NCI-H2029 treated with DMSO at 0.1 percent for 48 hours (cell line): ENCODE measurements around the gene DHPS.

Experiments used
- DNase-seq: peaks from one replicate; lab custom pipeline; 2025; lab: John Stamatoyannopoulos, UW

Gene DHPS

DNA sequence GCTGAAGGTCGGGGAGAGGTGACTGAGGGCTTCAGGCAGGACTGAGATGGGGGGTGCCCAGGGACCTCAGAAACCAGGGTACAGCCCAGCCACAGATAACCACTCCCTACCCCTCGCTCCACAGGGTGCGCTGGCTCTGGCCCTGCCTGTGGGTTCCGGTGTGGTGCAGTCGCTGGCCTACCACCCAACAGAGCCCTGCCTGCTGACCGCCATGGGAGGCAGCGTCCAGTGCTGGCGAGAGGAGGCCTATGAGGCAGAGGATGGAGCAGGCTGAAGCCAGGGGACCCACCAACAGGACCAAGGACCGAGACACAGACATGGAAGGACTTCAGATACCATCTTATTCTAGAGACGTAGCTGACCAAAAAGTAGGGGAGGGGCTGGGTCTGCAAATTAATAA, 6.3 kb downstream of the DHPS start:
- no peak for DNase-seq

DNA sequence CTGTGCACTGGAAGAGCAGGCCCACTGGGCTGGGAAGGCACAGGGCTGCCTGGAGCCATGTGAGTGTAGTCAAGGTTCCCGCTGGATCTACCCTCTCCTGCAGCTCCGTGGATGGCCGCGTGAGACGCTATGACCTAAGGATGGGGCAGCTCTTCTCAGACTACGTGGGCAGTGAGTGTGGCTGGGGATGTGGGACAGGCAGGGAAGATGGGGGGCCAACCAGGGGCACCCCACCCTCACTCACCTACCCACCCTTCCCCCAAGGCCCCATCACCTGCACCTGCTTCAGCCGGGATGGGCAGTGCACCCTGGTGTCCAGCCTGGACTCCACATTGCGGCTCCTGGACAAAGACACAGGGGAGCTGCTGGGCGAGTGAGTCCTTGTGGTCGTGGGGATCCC, 8.9 kb downstream of the DHPS start:
- no peak for DNase-seq

DNA sequence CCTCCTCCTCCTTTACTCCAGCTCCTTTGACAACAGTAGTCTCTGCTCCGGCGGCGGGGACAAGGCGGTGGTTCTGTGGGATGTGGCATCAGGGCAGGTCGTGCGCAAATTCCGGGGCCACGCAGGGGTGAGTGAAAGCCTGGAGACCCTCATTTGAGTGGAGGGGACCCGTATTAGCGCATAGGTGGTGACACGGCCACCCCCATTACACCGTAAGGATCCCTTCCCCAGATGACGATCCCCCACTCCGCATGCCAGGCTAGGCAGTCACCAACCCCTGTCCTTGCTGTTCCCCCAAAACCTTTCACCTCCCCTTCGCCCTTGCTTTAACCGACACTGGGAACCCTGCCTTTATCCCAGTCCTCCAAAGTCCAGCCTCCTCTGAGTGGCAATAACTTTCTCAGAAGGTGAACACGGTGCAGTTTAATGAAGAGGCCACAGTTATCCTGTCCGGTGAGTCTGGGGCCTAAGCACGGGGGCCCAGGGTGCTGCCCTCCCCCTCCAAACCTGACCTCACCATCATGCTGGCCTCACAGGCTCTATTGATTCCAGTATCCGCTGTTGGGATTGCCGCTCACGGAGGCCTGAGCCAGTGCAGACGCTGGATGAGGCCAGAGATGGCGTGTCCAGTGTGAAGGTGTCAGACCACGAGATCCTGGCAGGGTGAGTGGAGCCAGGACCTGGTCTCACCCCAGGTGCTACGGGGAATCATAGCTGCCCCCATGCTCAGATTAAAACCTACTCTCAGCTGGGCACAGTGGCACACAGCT, 11.3 kb downstream of the DHPS start:
- no peak for DNase-seq

DNA sequence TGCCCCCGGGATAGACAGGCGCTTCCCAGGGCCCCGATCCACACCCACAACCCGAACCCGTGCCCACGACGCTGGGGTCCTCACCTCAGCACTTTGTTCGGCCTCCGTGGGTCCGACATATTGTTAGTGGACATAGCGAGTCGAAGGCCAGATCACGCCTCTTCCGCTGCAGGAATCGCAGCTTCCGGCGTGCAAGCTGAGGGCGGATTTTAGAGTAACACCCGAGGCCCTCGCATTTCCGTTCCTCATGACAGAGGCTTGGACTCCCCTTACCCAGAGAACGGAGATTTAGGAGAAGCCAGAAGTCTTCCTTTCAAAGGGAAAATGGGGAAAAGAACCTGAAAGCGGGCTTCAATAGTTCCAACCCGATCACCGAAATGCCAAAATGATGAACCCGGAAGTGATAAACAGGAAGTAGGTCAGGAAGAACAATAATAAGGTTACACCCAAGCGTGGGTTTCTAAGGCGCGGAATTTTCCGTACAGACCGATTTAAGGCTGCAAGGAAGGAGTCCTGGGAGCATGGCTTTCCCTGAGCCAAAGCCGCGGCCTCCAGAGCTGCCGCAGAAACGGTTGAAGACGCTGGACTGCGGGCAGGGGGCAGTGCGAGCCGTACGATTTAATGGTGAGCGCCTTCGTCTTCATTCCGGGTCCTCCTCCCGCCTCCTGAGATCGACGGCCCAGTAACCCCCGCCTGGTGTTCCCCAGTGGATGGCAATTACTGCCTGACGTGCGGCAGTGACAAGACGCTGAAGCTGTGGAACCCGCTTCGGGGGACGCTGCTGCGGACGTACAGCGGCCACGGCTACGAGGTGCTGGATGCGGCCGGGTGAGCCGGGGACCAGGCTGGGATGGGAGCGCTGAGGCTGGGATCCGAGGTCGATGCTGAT, 12.2 kb downstream of the DHPS start:
- DNase-seq = peak; percentile 82

DNA sequence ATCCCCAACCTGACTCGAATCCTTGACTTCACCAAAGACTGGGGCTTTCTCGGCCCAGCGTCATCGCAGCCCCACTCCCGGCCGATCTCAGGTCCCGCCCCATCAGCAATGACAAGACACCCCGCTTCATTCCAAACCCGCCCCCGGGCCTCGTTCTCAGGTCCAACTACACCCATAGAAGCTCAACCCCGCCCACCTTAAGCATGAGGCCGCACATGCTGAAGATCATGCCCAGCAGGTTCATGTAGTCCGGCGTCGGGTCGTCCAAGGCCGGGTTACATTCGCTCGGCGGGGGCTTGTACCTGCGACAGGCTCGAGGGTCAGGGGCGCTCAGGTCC, 12.8 kb downstream of the DHPS start:
- no peak for DNase-seq

DNA sequence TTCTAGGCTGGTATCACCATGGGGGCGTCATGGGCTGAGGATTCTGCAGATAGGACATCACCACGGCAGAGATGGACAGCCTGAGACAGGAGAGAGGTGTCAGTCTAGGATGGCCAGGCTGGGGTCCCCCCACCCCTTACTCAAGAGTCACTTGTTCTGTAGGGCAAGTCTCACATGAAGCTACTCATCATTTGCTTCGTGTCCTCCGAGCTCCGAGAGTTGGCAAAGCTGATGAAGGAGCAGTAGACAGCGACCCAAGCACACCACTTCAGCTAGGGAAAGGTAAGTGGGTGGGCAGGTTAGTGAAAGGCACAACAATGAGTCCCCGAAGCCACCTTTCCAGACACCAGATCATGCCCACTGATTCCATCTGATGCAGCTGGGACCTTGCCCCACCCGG, 13.3 kb downstream of the DHPS start:
- DNase-seq = no peak

DNA sequence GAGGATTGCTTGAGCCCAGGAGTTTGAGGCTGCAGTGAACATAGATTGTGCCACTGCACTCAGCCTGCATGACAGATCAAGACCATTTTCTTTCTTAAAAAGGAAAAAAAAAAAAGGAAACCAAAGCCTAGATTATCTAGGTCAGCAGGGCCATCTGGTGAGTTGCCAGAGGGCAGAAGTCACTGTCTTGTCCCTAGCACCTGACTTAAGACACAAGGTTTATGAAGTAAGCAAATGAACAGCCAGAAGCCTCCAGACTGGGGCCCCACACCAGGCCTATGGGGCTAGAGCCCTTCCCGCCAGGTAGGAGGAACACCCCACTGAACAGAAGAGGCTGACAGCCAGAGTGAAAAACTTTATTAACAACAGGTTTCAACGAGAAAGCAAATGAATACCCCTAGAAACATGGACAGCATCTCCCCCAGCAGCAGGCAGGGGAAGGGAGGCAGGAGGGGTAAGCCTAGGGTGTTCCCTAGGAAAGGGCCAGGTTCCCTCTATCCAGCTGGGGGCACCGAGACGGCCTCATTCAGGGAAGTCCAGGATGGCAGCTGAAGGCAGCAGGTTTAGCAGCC, 13.9 kb downstream of the DHPS start:
- DNase-seq = no peak

DNA sequence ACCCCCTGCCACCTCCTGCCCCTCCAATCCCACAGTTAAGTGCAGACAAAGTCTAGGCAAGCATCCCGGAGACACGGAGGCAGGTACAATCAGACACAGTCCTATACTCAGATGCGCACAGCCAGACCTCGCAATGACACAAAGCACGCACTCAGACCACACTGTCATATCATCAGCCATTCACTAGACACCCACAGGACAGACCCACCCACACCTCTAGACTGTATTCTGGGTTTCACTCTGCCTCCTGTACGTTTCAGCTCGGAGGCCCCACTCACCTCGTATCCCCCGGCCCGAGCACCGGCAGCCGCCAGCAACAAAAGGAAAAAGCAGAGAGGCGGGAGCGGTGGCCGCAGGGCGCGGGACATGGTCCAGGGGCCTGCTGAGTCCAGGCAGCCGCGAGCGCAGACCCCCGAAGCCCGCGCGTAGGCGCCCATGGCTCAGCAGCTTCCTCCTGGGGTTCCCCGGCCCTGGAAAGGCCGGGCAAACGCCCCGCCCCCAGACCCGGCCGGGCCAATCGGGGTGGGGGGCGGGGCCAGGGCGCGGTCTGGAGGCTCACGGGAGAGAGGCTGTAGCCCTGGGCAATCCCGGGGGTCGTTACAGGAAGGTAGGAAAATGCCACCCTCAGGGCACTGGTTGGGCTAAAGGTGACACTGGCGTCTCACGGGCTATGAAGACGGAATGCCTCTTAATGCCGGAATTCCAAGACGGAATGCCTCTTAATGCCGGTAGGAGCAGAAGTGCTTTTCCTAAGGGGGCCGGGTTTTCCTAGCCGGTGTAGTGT, 15.2 kb downstream of the DHPS start, which contains the start of the genes MAN2B1 and WDR83:
TSS of gene MAN2B1 (minus strand) at position 478 of the 784 bp plus-strand sequence. CDS start at position 437, 41 bp downstream.
TSS of gene WDR83 (plus strand) at position 543 of the 784 bp plus-strand sequence. CDS start 2,984 bp downstream, outside the sequence.
- peak; percentile 19 for DNase-seq

DNA sequence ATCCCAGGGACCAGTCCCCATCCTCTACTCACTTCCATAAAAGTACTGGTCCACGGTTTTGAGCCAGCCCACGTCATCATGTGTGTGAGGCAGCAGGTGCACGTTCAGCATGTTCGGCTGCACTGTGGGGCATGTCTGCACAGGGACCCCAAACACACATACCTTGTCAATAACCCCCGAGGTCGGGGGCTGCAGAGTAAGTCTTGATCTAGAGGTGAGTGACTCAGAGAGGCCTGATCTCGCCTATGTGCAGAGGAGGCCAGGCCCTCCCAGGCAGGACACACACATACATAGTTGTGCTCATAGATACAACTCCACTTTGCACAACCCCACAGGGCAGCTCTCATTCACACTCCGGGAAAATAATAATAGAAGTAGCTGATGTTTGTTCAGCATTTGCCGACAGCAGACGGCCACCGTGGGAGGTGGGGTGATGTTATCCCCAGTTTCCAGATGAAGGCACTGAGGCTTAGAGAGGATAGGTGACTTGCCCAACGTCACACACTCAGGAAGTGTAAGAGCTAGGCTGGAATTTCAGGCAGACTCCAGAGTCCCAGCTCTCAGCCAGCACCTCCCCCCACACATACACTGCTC, 15.9 kb downstream of the DHPS start:
- DNase-seq = no peak

DNA sequence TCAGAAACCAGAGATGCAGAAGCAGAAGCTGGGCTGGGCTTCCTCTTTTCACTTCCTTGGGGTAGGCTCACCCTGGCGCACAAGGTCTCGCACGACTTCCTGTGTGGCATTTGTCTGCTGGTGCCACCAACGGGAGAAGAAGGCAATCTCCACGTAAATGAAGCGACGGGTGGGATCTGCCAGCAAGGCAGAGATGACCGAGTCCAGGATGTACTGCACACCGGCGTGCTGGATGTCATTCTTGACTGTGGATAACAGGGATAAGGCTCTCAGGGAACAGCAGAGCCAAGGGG, 16.5 kb downstream of the DHPS start:
- DNase-seq = no peak

DNA sequence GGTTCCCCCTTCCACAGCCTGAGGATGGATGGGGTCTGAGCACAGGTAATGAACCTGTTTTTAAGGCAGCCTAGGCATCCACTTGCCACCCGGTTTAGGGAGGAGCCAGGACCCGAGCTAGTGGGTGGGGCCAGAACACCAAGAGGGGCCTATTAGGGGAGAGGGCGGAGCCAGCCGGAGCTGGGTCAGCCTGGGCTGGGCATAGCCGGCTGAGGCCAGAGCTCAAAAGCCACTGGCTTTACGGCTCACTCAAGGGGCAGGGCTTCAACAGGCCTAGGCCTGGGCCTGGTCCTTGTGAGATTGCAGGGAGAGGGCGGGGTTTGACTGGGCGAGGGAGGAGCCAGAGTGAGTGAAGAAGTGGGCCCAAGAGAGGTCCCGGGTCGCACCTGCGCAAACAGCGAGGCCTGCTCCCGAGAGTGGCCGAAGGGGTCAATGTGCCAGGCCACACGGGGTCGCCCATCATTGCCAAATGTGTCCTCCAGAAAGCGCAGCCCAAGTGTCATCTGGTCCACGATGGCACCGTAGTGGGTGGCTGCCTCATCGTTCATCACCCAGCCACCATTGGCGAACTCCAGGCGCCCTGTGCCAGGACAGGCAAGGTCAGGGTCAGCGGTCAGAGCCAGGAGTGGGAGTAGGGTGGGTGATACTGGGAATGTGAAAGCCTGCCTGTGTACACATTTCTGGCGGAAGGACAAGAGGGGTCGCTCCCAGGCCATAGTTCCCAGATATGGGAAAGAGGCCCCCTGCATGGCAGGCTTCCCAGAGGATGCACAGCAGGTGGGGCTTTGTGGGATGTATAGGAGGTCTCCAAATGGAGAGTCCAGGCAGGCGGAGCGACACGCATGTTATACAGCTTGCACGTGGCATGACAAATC, 17.0 kb downstream of the DHPS start:
- DNase-seq = no peak

DNA sequence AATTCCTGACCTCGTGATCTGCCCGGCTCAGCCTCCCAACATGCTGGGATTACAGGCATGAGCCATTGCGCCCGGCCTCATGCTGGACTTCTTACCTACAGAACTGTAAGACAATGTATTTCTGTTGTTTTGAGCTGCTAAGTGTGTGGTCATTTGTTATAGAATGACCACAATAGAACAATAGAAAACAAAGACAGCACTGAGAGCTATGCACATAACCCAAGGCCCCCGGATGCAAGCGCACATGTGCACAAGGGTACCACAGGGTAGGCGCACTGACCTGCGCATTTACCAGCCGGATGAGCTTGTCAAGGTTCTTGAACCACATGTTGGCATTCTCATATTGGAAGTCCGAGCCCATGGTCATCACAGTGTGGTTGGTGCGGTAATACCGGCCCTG, 20.7 kb downstream of the DHPS start:
- no peak for DNase-seq

DNA sequence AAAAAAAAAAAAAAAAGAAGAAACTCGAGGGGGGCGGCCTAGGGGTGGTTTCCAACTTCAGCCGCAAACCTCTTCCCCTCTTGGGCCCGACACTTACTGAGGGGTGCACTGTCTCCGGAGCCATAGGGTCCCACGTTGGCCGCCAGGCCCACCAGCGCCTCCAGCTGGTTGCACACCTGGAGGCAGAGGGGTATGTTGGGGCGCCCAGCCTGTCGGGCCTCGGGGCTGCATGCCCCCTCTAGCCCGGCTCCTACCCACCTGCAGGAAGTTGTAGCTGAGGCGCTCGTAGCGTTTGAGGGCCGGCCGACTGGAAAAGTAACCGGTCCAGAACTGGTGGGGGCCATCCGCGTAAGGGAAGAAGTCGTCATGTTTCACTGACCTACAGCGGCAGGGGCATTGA, 23.7 kb downstream of the DHPS start:
- no peak for DNase-seq

DNA sequence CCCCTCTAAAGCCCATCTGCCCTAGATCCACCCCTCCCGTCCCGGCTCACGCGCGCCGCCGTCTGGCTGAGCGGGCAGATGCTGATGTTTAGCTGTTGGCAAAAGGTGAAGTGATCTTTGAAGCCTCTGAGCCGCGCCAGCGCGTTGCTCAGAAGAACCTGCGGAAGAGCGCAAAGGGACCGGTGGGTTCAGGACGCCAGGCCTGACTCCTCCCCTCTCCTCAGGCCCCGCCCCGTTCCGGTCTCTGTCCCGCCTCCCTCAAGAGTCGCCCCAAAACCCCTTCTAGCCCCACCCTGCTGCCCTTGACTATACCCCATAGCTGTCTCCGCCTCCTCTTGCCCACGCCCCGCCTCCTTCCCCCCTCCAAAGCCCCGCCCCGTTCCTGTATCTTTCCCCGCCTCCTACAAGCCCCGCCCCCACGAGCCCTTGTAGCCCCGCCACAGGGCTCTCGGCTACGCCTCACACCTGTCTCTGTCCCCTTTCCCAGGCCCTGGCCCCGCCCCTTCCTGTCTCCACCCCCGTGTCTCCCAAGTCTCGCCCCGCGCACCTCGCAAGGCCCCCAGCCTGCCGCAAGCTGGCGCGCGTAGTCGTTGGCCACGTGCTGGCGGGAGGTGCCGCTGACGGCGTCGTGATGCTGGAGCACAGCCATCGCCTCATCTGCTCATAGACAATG, 24.6 kb downstream of the DHPS start:
- no peak for DNase-seq

DNA sequence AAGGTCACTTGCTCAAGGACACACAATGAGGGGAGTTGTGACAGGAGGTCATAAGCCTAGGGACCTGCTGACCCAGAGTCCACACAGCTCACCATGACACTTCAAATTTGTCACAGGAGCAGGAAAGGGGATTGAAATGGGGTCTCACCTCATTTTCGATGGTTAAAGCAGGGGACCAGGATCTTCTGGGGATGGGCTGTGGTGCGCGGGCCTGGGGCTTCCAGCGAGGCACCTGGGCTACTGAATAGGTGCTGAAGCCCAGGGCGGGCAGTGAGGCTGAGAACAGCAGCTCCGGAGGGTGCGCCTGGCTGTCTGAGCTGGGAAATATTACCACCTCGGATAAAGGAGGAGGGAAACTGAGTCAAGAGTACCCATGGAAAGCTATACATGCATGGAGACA, 26.1 kb downstream of the DHPS start:
- DNase-seq = no peak

DNA sequence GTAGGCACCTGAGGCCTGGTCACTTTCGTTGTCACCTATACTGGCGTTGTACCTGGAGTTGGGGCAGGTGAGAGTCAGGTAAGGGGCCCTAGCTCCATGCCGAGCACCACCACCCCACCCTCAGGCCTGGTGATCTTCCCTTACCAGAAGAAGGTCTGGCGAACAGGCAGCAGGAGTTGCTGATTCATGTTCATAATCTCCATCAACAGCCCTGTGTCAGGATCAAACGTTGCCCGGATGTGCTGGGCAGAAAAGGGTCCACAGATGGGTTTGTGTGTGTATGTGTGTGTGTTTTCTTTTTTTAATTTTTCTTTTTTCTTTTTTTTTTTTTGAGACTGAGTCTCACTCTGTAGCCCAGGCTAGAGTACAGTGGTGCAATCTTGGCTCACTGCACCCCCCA, 29.5 kb downstream of the DHPS start:
- DNase-seq = no peak

DNA sequence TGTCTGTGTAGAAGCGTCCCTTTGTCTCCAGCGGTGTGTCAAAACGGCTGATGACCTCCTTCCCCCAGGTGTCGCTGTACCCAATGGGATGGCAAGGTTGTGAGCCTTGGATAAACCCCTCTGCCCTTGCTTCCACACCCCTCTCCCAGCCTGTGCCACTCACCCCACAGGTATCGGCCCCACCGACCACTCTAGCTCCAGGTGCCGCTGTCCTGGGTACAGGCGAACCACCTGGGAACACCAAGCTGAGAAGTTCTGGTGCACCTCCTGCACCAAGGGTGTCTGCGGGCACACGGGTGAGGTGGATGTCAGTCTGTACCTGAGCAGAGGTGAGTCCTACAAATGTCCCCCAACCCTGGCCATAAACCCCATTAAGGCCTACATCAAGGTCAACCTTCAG, 31.7 kb downstream of the DHPS start:
- no peak for DNase-seq

DNA sequence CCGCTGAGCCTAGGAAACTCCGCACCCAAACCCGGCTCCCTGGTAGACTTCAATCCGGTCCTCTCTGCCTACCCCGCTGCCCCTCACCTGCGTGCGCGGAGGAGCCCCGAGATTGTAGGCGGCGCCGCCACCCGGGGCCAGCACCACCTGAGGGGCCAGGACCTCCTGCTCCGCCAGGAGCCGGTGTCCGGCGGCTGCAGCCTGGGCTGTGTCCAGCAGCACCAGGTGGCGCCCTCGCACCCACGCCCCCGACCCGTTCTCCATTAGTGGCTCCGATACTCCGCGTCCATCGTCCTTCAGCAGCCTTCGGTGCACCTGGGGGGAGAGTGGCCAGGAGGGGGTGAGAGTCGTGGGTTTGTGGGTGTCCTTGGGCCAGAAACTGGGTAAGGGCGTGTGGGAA, 33.6 kb downstream of the DHPS start:
- no peak for DNase-seq

DNA sequence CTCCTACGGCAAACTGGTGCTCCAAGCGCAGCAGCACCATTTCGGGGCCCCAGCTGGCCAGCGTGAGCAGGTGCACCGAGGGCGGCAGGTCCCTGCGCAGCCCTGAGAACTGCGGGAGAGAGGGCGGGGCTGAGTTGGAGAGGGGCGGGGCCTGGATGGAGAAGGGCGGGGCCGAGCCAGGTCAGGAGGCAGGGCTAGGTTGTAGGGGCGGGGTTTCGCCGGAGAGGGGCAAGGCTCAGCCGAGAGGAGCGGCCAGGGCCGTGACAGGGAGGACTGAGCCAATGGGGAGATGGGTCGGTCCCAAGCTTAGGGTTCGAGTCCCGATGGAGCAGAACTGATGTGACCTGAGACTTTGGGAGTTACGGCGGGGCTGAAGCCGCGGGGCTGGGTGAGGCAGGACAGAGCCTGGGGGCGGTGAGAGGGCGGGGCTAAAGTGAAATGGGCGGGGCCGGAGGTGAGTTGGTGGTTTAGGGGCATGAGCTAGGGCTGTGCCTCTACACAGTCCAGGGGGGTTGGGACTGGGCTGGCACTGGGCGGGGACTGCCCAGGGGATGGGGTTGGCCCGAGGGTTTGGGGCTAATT, 34.1 kb downstream of the DHPS start:
- DNase-seq = peak; percentile 81

DNA sequence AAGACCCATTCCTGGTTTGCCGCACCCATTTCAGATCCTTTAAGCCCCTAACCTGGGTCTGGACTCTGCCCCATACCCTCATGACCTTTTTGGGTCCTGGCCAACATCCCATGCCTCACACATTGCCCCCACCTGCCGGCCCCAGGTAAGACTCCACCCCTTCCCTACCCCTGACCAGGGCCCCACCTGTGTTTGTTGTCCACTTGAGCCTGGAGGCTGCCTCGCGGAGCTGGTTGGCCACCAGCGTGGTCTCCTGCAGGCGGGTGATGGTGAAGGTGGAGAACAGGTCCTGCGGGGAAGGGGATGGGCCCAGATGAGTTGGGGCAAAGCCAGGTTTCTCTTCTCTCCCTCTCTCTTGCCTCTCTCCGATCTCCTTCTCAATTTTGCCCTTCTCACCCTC, 34.6 kb downstream of the DHPS start:
- no peak for DNase-seq
